GM19397 (cell line): ENCODE measurements around the gene GMDS.

ENCODE experiments used
- ATAC-seq: cut with Tn5 transposase; IDR thresholded peaks from one replicate; pipeline ENCODE4 v1.9.1; 2021; ENCODE audit warnings: mild to moderate bottlenecking, moderate library complexity; ENCODE audit not compliant: unreplicated experiment

Gene GMDS

DNA sequence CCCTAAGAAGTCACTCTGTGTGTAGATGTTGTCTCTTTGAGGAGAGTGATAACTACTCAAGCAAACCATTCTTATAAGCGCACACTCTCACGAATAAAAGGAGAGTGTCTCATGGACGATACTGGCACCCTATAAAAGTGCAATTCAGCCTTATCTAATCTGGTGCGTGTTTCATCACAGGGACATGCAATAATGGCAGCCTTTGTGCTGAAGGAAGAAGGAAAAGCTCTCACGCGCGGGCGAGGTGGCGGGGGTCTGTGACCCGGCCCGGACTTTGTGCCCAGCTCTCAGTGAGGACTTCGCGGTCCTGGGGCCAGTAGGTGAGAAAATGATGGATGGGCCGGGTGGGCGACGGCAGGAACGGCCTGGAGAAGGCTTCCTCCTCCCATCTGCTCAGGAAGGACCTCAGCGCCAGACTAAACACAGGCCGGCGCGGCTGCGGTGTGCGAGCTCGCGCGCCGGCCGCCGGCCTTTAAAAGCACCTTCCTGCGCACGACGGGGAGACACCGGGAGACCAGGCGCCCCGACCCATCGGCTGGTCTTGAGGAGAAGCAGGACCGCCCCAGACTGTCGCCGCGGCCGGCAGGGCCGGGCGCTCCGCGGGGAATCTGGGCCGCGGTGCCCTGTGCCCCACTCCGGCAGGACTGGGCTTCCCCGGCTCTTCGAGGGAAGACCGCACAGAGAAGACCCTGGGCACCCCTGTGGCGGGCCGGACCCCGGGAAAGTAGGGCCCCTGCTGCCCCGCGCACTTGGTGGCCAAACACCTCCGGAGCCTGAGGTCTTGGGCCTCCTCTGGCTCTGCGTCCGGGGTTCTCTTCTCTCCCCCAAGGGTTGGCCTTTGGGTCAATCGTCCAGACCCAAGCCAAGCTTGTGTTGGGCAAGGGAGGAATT lies 644.0 kb downstream of the GMDS start:
- no peak for ATAC-seq

- no peak for ATAC-seq
These were observed 644.6 kb downstream of the GMDS start for GRCh38 chr6:1600764-1601157.

- ATAC-seq, result no peak
These were observed 645.2 kb downstream of the GMDS start for GRCh38 chr6:1600063-1600763.

- no peak for ATAC-seq
These were observed 645.9 kb downstream of the GMDS start for GRCh38 chr6:1599469-1599868.

GRCh38 chr6:1598886-1599285 lies 646.5 kb downstream of the GMDS start:
- ATAC-seq, result no peak

DNA sequence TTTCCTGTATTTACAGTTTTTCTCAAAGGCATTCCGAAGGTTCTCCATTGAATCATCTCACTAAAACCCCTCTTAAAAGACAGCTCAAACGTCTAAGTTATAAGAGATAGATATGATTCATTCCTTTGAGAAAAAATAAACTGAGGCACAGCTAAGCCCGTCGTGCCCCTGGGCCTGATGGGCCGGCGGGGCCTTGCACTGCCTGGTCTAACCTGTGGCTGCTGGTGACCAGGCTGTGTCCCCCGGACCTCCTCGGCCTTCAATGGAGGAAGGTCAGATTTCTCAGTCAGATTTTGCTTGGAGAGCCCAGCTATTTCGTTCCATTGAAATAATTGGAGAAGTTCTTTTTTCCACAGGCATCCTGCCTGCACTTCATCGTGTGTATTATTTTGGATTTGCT lies 647.0 kb downstream of the GMDS start:
- ATAC-seq, result no peak

- ATAC-seq, result no peak
These were observed 647.5 kb downstream of the GMDS start for GRCh38 chr6:1597924-1598323.

DNA sequence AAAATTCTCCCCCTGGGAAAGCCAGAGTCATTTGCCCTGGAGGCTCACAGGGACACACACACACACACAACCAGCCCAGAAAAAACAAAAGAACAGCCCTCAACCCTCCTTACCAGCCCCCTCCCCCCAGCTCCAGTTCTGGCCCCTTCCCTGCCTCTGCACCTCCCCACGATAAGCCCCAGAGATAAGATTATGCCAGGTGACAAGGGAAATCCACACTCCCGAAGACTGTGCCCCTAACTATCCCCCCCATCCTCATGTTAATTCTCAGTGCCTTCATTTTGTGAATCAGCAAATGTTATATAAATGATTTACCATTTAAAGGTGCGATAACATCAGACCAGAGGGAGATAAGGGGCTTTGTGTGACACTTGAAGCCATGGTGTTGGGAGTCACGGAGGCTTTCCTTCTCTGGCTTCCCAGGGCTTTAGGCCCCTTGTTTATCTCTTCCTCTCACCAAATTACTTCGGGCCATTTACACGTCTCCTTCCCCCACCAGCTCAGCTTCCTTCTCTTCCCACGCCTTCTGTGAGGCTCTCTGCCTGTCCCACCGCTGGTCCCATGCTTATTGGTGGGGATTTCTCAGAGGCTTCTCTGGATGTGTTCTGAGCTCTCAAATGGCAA lies 648.2 kb downstream of the GMDS start:
- no peak for ATAC-seq

DNA sequence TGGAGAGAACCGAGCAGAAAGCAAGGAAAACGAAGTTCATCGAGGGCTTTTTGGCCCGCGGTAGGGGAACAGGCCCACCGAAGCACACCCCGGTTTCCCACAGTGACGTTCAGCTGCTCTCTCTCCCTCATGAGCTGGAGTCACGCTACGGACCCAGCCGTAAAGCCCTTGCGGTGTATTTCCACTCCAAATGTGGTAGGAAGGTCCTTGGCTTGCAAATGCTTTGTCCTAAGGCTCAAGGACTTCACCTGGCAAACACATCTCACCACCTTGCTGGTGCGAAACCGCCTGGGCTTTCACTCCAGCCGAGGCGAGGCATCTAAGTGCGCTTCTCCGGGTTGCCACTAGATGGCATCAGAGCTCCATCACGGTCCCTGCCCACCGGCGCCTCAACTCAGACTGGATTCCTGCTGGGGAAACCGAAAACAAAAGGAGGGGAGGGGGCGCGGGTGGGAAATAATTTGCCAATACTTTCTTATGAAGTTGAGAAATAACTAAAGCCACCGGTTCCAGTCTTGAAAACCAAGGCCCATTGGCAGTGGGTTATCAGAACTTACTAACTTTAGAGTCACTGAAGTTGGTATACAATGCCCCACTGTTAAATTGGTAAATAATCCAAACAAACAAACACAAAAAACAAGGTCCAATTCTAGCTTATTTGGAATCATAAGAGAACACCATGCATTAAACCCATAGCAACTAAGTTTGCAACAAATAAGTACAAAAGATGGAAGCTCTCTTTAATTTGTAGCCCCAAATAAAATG lies 649.1 kb downstream of the GMDS start:
- no peak for ATAC-seq

- no peak for ATAC-seq
These were observed 649.9 kb downstream of the GMDS start for GRCh38 chr6:1595271-1596087.

- ATAC-seq, result no peak
These were observed 650.8 kb downstream of the GMDS start for GRCh38 chr6:1594445-1595200.

GRCh38 chr6:1593958-1594314 lies 651.5 kb downstream of the GMDS start:
- no peak for ATAC-seq

DNA sequence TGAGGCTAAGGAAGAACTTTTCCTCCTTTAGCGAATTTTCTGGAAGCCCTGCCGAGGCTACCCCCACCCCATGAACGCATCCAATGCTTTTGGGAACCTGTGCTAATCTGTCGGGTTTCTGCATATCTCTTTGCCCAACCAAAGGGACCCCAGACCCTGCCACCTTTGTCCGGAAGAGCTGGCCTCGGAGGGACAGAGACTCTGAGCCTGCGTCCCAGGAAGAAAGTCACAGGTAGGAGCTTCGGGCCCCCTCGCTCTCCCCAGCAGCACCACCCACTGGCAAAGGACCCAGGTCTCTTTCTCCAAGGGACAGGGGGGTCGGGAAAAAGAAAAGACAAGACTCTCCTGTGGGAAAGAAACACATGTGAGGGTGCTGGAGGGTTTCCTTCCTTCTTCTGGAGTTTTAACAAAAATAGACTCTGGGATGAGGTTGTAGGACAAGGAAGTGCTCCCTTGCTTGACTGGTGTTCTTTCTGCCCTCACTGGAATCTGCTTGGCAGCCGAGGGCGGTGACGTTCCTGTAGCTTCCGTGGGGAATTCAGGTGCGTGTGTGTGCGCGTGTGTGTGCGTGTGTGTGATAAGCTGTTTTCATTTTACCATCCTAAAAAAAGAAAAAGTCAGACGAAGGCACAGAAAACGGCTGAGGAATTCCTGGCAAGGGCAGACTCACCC lies 652.0 kb downstream of the GMDS start:
- no peak for ATAC-seq

GRCh38 chr6:1592852-1593251 lies 652.6 kb downstream of the GMDS start:
- ATAC-seq, result no peak

DNA sequence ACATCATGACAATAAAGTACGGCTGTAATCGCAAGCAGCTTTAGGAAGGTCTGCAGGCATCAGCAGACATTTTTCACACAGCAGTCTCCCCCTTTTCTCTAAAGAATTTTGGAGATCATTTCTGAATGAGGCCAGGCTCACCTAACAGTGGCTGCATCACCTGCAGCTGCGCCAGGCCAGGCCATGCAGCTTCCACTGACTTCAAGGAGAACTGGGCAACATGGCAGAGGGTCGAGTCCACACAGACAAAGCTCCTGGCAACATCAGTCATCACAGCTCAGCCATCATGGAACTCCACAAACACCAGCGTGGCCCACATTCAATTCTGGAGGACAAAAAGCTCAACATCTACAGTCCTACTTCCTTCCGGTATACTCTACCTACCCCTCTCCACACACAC lies 653.5 kb downstream of the GMDS start:
- ATAC-seq, result no peak

DNA sequence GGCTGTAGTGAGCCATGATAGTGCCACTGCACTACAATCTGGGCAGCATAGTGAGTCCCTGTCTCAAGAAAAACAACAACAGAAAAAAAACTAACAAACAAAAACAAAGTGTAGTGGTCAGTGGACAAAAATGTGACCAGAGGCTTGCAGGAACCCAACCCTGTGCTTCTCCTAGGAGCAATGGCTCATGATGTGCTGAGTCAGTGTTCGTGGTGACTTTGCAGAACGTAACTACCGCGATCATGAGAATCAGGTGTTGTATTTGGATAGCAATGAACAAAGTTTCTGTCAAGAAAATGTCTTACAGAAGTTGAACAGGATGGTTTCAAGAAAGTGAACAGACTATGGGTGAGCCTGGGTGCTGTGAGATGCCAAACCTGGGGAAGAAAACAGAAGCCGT lies 654.2 kb downstream of the GMDS start:
- ATAC-seq, result no peak

DNA sequence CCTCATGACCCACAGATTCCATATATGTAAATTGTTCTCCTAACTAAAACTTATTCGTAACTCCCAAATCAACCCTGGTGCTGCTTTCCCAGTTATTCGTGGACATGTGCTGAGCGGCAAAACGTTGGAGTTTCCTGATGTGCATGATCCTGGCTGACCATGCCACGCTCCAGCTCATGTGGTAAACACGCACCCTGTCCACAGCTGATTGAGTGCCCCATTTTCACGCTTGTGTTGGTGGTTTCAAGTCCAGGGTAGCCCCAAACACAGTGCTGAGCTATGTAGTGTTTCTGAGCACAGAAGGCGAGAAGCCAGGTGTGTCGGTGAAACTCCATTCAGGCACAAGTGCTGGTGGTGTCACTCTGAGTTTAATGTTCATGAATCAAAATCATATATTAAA lies 654.8 kb downstream of the GMDS start:
- no peak for ATAC-seq

DNA sequence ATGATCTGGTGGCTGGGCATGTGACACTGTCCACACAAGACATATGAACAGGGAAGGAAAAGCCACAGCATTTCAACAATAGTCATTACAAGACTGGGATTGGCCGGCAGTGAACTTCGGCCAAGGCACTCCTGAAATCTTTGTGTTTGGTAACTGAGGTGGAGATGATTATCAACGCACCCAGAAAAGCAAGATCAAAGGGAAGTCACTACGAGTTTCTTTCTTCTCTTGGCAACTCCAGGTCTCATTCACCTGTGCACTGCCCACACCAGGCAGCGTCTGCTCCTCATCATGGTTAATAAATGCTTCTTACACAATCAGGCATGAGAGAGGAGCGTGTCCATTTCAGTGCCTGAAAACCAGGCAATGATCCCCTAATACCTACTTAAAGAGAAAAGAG lies 656.2 kb downstream of the GMDS start:
- no peak for ATAC-seq

GRCh38 chr6:1587977-1588376 lies 657.4 kb downstream of the GMDS start:
- no peak for ATAC-seq
